NK-92 (cell line): ENCODE measurements around the gene OBSCN.

ENCODE experiments used
- DNase-seq: peaks from one replicate; lab custom pipeline; 2025; ENCODE audit not compliant: unreplicated experiment; lab: John Stamatoyannopoulos, UW

The OBSCN gene

DNA sequence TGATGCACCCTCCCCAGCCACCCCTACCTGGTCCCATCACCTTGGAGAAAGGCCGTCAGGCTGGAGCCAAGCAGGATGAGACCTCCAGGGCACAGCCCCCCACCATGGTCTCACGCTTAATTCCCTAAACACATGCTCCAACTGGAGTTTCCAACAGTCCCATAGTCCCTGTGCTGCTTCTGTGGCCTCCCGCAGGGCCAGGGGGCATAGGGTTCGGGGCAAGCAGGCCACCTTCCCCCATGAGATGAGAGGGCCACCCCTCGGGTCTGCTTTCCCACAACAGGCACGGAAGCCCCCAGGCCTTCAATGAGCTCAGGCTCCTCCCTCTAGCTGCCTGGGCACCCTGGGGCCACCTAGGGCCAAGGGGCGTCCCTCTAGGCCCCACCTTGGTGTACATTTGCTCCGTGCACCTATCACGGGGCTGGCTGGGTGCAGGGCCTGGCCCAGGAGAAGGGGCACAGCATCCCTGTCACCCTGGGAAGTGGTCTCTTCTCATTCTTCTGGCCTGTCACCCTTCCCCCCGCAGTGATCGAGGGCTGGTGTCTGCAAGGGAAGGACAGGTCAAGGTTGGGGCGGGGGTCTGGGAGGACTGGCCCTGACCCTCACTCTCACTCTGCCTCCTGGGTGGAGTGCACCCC is 156.3 kb downstream of the OBSCN start:
- DNase-seq, result no peak

DNA sequence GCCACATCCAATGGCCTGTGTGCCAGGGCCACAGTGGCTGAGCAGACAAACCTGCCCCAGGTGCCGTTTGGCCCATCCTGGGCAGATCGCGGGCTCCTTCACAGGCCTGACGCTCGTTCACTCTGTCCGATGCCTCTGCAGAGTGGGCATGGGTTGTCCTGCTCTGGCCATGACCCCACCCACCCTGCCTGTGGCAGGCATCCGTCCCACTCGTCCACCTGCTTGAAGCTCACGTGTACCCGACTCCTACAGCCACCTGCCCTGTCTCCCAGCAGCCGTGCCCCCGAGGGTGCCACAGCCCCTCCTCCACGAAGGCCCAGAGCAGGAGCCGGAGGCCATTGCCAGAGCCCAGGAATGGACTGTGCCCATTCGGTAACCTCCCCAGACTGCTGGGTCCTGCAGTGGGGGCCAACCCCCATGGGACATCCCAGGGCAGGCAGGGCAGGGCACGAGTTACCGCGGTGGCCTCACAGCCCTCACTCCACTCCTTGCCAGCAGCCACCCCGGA is 156.9 kb downstream of the OBSCN start:
- DNase-seq, result no peak

DNA sequence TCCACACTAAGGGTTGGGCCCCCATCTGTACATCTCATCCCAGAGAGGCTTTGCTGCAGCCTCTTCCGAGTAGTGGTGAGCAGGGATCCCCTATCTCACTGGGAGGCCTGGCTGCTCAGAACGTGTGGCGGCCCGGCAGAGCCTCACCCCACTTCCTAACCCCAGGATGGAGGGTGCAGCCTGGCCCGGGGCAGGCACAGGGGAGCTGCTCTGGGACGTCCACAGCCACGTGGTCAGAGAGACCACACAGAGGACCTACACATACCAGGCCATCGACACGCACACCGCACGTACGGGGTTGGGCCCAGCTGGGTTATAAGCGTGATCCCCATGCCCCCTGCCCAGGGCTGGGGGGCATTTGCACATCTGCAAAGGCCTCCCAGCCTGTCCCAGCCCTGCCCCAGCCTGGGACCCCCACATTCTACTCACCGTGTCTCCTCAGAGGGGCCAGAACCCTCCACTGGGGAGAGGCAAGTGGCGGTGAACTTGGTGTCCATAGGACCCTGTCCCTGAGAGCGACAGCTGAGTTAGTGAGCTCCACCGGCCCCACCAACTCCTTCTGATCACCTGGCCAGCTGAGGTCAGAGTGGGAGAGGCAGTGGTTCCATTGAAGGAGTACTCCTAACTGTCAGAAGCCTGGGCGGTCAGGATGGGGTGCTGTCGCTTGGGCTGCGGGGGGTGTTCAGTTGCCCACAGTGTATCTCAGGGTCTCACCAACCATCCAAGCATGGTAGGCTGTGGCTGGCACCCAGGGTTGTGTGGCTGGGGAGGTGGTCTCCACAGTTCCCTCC is 157.6 kb downstream of the OBSCN start:
- no peak for DNase-seq

DNA sequence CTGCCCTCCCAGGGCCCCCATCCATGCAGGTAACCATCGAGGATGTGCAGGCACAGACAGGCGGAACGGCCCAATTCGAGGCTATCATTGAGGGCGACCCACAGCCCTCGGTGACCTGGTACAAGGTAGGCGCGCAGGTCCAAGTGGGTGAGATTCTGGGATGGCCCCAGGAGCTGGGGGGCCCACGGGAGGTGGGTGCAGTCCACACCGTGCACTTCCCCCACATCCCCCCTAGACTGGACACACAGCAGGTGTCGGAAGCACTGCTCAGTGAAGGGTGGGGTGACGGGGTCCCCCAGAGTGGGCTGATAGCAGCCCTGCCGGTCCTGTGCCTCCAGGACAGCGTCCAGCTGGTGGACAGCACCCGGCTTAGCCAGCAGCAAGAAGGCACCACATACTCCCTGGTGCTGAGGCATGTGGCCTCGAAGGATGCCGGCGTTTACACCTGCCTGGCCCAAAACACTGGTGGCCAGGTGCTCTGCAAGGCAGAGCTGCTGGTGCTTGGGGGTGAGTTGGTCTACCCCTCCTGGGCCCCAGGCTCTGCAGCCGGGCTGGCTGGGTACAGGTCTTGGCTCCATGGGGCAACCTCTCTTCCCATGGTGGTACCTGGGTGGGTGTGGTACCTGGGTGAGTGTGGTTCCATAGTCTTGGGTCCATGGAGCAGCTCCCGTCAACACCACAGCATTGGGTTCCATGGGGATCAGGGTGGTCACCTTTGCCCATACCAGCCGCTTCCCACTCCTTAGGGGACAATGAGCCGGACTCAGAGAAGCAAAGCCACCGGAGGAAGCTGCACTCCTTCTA is 158.4 kb downstream of the OBSCN start:
- DNase-seq, result no peak

DNA sequence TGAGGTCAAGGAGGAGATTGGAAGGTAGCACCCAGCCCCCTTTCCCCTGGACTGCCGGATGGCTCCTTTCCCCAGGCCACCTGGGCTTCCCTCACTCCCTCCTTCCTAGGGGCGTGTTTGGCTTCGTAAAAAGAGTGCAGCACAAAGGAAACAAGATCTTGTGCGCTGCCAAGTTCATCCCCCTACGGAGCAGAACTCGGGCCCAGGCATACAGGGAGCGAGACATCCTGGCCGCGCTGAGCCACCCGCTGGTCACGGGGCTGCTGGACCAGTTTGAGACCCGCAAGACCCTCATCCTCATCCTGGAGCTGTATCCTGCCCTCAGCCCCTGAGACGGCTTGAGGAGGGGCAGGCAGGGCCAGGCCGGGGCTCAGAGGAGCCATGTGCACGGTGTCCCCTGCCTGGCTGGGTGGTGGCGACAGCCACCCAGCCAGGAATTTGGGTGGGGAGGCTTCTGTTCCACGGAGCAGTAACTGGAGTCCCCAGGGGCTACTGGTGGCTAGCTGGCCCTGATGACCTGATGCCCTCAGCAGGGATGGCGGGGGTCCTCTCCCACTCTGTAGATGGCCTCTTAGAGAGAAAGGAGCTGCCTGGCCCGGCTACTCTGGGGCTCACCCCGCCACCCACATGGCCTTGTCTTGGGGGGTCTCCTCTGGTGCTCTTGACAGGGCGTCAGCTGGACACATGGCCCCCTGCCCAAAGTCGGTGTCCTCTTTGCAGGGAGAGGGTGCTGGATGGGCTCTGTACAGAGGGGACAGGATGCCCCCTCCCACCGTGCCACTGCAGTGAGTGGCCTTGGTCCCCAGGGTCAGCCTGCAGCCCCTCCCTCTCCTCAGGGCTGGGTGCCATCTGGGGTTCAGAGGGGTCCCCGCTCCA is 159.3 kb downstream of the OBSCN start:
- DNase-seq, result no peak

DNA sequence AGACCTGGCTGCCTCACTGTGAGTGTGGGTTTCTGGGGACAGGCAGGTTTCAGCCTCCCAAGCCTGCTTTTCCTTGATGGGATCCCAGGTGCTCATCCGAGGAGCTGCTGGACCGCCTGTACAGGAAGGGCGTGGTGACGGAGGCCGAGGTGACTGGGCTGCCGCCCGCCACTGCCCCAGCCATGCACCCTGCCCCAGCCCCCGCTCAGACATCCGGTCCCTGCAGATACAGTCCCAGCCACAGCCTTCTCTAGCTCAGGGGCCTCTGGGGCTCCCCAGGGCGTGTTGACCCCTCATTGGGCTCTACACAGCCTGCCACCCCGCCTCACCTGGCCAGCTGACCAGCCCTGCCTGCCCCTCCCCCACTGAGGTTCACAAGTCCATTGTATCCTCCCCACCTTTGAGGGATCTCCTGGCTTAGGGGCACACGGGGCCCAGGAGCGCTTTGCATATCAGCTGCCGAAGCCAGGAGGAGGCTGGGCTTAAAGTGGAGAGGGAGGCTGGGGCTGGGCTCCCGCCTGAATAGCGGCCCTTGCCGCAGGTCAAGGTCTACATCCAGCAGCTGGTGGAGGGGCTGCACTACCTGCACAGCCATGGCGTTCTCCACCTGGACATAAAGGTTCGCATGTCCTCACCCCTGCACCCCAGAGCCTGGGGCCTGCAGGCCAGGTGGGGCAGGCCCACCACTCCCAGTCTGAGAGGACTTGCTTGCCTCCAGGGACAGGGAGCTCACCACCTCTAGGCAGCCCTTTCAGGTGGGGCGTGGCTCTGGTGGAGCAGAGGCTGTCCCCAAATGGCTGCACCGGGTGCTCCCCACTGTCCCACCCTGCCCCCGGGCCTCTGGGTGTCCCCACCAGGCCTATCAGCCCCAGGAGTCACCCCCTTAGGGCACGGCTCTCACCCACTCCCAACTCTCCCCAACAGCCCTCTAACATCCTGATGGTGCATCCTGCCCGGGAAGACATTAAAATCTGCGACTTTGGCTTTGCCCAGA is 160.3 kb downstream of the OBSCN start:
- DNase-seq, result no peak

DNA sequence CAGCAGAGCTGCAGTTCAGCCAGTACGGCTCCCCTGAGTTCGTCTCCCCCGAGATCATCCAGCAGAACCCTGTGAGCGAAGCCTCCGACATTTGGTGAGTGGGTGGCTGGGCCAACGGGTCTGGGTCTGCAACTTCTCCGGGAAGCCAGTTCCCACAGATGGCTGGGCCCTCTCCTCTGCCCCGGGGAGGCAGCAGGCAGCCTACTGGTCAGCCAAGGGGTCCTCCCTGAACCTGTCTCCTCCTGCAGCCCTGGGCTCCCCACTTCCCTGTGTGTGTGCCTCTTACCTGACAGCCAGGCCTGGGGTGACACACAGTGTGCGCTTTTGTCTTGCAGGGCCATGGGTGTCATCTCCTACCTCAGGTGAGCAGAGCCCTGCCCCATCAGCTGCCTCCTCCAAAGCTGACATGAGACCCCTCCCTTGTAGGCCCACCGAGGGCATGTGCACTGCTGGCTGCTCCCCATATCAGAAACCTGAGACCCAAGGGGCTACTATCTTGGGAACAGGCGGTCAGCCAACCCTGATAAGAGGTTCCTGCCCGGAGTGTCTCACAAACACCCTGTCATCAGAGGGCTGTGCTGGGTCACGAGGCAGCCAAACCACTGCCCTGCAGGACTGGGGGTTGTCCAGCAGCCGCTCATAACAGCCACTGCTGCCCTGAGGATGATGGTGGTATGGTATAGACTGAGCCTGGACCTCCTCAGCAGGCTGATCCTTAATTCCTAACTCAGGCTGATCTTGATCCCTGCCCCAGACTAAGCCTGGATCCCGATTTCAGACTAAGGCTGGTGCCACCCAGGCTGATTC is 161.2 kb downstream of the OBSCN start:
- no peak for DNase-seq

DNA sequence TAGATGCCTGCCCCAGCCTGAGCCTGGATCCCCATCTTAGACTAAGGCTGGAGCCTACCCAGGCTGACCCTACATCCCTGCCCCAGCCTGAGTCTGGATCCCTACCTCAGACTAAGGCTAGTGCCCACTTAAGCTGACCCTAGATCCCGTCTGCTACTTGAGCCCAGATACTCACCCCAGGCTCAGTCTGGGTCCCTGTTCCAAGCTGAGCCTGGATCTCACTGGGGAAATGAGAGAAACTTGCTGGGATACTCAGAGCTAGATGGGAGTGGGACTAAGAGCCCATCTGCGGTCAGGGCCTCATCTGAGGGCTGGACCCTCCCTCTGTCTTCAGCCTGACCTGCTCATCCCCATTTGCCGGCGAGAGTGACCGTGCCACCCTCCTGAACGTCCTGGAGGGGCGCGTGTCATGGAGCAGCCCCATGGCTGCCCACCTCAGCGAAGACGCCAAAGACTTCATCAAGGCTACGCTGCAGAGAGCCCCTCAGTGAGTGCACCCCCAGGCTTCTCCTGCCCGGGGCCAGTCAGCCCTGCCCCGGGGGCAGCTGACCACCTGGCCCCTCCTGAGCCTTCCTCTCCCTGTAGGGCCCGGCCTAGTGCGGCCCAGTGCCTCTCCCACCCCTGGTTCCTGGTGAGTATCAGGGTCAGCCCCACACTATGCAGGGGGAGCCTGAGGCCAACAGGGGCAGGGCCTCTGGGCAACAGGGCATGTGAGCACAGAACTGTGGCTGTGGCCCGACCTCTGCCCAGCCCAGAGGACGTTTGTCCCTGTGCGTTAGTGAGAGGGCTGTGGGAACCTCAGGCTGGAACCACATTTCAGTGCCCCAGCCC is 162.0 kb downstream of the OBSCN start:
- no peak for DNase-seq

DNA sequence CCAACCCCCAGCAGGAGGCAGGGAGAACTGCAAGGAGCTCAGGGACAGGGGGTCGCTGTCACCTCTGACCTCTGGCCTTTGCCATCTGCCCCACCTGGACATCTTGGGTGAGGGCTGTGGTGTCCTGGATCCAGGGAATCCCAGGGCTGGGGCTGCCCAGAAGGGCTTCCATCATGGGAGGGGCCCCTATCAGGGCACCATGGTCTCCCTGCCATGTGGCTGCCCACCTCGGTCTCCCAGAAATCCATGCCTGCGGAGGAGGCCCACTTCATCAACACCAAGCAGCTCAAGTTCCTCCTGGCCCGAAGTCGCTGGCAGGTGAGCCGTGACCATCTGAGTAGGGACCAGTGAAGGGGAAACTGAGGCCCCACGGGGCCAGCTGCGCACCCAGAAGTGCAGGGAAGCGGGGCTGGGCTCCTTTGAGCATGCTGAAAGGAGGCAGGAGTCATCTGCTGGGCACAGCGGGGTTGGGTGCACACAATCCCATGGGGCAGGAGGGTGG is 162.6 kb downstream of the OBSCN start:
- DNase-seq, result no peak

DNA sequence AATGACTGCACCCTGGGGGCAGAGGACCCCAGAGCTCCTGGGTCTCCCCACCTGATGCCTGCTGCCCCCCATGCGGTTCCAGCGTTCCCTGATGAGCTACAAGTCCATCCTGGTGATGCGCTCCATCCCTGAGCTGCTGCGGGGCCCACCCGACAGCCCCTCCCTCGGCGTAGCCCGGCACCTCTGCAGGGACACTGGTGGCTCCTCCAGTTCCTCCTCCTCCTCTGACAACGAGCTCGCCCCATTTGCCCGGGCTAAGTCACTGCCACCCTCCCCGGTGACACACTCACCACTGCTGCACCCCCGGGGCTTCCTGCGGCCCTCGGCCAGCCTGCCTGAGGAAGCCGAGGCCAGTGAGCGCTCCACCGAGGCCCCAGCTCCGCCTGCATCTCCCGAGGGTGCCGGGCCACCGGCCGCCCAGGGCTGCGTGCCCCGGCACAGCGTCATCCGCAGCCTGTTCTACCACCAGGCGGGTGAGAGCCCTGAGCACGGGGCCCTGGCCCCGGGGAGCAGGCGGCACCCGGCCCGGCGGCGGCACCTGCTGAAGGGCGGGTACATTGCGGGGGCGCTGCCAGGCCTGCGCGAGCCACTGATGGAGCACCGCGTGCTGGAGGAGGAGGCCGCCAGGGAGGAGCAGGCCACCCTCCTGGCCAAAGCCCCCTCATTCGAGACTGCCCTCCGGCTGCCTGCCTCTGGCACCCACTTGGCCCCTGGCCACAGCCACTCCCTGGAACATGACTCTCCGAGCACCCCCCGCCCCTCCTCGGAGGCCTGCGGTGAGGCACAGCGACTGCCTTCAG is 163.3 kb downstream of the OBSCN start:
- DNase-seq, result no peak

DNA sequence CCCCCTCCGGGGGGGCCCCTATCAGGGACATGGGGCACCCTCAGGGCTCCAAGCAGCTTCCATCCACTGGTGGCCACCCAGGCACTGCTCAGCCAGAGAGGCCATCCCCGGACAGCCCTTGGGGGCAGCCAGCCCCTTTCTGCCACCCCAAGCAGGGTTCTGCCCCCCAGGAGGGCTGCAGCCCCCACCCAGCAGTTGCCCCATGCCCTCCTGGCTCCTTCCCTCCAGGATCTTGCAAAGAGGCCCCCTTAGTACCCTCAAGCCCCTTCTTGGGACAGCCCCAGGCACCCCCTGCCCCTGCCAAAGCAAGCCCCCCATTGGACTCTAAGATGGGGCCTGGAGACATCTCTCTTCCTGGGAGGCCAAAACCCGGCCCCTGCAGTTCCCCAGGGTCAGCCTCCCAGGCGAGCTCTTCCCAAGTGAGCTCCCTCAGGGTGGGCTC is 163.9 kb downstream of the OBSCN start:
- no peak for DNase-seq

DNA sequence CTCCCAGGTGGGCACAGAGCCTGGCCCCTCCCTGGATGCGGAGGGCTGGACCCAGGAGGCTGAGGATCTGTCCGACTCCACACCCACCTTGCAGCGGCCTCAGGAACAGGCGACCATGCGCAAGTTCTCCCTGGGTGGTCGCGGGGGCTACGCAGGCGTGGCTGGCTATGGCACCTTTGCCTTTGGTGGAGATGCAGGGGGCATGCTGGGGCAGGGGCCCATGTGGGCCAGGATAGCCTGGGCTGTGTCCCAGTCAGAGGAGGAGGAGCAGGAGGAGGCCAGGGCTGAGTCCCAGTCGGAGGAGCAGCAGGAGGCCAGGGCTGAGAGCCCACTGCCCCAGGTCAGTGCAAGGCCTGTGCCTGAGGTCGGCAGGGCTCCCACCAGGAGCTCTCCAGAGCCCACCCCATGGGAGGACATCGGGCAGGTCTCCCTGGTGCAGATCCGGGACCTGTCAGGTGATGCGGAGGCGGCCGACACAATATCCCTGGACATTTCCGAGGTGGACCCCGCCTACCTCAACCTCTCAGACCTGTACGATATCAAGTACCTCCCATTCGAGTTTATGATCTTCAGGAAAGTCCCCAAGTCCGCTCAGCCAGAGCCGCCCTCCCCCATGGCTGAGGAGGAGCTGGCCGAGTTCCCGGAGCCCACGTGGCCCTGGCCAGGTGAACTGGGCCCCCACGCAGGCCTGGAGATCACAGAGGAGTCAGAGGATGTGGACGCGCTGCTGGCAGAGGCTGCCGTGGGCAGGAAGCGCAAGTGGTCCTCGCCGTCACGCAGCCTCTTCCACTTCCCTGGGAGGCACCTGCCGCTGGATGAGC is 164.5 kb downstream of the OBSCN start:
- no peak for DNase-seq

DNA sequence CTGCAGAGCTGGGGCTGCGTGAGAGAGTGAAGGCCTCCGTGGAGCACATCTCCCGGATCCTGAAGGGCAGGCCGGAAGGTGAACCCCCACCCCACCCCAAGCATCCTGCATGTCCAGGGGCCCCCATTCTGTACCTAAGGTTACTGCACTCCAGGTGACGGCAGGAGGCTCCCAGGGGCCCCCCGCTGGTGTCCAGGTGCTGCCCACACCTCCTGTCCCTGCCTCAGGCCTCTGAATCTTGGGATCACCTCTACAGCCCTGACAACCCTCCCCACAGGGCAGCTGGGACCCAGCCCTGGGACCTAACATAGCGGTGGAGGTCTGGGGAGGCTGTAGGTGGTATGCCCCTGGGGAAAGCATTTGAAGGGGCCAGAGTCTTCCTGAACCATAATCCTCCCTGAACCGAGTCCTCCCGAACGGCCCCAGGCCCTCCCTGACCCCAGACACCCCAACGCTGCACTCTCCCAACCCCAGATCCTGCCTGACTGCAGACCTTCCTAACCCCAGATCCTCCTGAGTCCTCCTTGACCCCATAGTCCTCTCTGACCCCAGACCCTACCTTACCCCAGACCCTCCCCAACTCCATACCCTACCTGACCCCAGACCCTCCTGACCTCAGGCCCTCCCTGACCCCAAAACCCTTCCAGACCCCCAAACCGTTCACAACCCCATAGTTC is 165.3 kb downstream of the OBSCN start:
- no peak for DNase-seq

DNA sequence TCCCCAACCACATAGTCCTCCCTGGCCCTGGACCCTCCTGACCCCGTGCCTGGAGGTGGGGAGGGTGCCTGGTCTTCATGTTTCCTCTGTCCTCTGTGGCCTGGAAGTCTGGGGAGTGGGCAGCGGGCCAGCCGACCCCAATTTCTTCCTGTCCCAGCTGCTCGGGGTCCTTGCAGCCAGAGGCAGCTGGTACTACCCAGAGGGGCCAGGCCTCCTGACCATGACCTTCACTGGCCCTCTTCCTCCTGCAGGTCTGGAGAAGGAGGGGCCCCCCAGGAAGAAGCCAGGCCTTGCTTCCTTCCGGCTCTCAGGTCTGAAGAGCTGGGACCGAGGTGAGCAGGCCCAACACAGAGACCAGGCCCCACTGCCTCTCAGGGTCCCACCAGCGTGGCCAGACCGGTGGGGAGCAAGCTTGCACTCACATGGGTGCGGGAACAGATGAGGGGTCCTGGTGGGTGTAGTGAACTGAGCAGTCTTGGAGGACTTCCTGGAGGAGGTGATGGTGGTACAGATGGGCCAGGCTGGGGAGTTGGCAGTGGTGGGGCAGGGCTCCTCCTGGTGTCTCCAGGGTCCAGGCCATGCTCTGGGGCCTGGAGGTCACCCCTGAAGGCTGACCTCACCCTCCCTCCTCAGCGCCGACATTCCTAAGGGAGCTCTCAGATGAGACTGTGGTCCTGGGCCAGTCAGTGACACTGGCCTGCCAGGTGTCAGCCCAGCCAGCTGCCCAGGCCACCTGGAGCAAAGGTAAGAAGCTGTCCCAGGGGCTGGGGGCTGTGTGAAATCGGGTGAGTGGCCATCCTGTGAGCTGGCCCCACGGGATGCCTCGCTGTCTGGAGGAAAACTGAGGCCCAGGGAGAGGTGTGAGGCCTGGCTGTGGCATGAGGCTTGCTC is 166.1 kb downstream of the OBSCN start:
- no peak for DNase-seq
